Liver (tissue), 9 donors: ENCODE measurements around the gene BHLHE40. TPM values are rescaled to one million over a fixed set of nuclear protein-coding genes. Genes with fewer than 3 reads are reported as not detected.

Experiments
- DNase-seq: peaks from one replicate; pipeline ENCODE4 v3.0.0-alpha.2; 2017; ENCODE audit warnings: low spot score
- H3K27ac ChIP-seq, 2 donors: one replicate each; pipeline ENCODE4 v1.7.0; 2013; ENCODE audit warnings: inconsistent platforms in 2 of 2, low read length in 2 of 2, control low read depth in 1 of 2, low read depth in 1 of 2, mild to moderate bottlenecking in 1 of 2
- H3K27me3 ChIP-seq, 4 donors: one replicate each; pipeline versions ENCODE4 v1.6.1 to v1.7.0; 2013; ENCODE audit warnings: low read length in 3 of 4, inconsistent platforms in 1 of 4, mild to moderate bottlenecking in 1 of 4, moderate library complexity in 1 of 4; ENCODE audit not compliant: control insufficient read depth in 4 of 4, insufficient read depth in 4 of 4
- H3K36me3 ChIP-seq, 4 donors: one replicate each; pipeline versions ENCODE4 v1.6.1 to v1.7.0; 2013; ENCODE audit warnings: low read length in 3 of 4, mild to moderate bottlenecking in 3 of 4, low read depth in 1 of 4, moderate library complexity in 1 of 4; ENCODE audit not compliant: control insufficient read depth in 4 of 4, insufficient read depth in 3 of 4
- H3K4me1 ChIP-seq, 4 donors: one replicate each; pipeline versions ENCODE4 v1.6.1 to v1.7.0; 2013; ENCODE audit warnings: low read length in 3 of 4, mild to moderate bottlenecking in 3 of 4, moderate library complexity in 1 of 4; ENCODE audit not compliant: control insufficient read depth in 4 of 4, insufficient read depth in 4 of 4
- H3K4me3 ChIP-seq, 3 donors: one replicate each; pipeline versions ENCODE4 v1.6.1 to v1.7.0; 2013; ENCODE audit warnings: low read length in 3 of 3, control low read depth in 1 of 3, low read depth in 1 of 3, mild to moderate bottlenecking in 1 of 3
- H3K9ac ChIP-seq, 2 donors: one replicate each; pipeline ENCODE4 v1.7.0; 2013; ENCODE audit warnings: low read length in 2 of 2, mild to moderate bottlenecking in 2 of 2, moderate library complexity in 2 of 2, control low read depth in 1 of 2, low read depth in 1 of 2
- H3K9me3 ChIP-seq, 4 donors: one replicate each; pipeline versions ENCODE4 v1.6.1 to v1.7.0; 2013; ENCODE audit warnings: low read length in 3 of 4; ENCODE audit not compliant: control insufficient read depth in 4 of 4
- ATF3 ChIP-seq: IDR thresholded peaks from 2 replicates; pipeline ENCODE4 v1.6.1; 2016; ENCODE audit warnings: antibody characterized with exemption
- CTCF ChIP-seq: fragments of 150-350 bp; IDR thresholded peaks from 2 replicates; pipeline ENCODE4 v1.5.1; 2017; ENCODE audit warnings: improper control_type of control experiment, low read depth, low read length; ENCODE audit not compliant: missing input control
- EGR1 ChIP-seq, 2 donors: IDR thresholded peaks; 2 replicates each; pipeline ENCODE4 v1.6.1; 2016 to 2018; ENCODE audit warnings: antibody characterized with exemption in 2 of 2, low read depth in 2 of 2
- FOXA1 ChIP-seq: IDR thresholded peaks from 2 replicates; pipeline ENCODE4 v1.6.1; 2016; ENCODE audit warnings: antibody characterized with exemption
- FOXA2 ChIP-seq: IDR thresholded peaks from 2 replicates; pipeline ENCODE4 v1.6.1; 2016; ENCODE audit warnings: antibody characterized with exemption
- GABPA ChIP-seq, 2 donors: IDR thresholded peaks in 1 of 2; conservative IDR thresholded peaks in 1 of 2; 2 replicates each; pipeline ENCODE4 v1.6.1; 2016; ENCODE audit warnings: antibody characterized with exemption in 2 of 2, mild to moderate bottlenecking in 1 of 2, moderate library complexity in 1 of 2
- HNF4A ChIP-seq, 2 donors: conservative IDR thresholded peaks; 2 replicates each; pipeline ENCODE4 v1.6.1; 2016; ENCODE audit warnings: antibody characterized with exemption in 2 of 2, mild to moderate bottlenecking in 2 of 2
- HNF4G ChIP-seq: IDR thresholded peaks from 2 replicates; pipeline ENCODE4 v1.6.1; 2016; ENCODE audit warnings: antibody characterized with exemption
- JUND ChIP-seq, 2 donors: IDR thresholded peaks; 2 replicates each; pipeline ENCODE4 v1.6.1; 2016; ENCODE audit warnings: antibody characterized with exemption in 2 of 2
- MAX ChIP-seq: IDR thresholded peaks from 2 replicates; pipeline ENCODE4 v1.6.1; 2016; ENCODE audit warnings: antibody characterized with exemption
- NR2F2 ChIP-seq: IDR thresholded peaks from 2 replicates; pipeline ENCODE4 v1.6.1; 2016; ENCODE audit warnings: antibody characterized with exemption
- RAD21 ChIP-seq, 2 donors: IDR thresholded peaks; 2 replicates each; pipeline ENCODE4 v1.6.1; 2016; ENCODE audit warnings: antibody characterized with exemption in 2 of 2, mild to moderate bottlenecking in 2 of 2
- REST ChIP-seq: IDR thresholded peaks from 2 replicates; pipeline ENCODE4 v1.6.1; 2016; ENCODE audit warnings: antibody characterized with exemption, mild to moderate bottlenecking
- RXRA ChIP-seq, 2 donors: IDR thresholded peaks; 2 replicates each; pipeline ENCODE4 v1.6.1; 2017 to 2018; ENCODE audit warnings: antibody characterized with exemption in 2 of 2, mild to moderate bottlenecking in 1 of 2
- SP1 ChIP-seq: IDR thresholded peaks from 2 replicates; pipeline ENCODE4 v1.6.1; 2018; ENCODE audit warnings: antibody characterized with exemption, mild to moderate bottlenecking
- TAF1 ChIP-seq: conservative IDR thresholded peaks from 2 replicates; pipeline ENCODE4 v1.6.1; 2016; ENCODE audit warnings: antibody characterized with exemption, mild to moderate bottlenecking
- YY1 ChIP-seq: IDR thresholded peaks from 2 replicates; pipeline ENCODE4 v1.6.1; 2016; ENCODE audit warnings: antibody characterized with exemption, mild to moderate bottlenecking
- ZBTB33 ChIP-seq: IDR thresholded peaks from 2 replicates; pipeline ENCODE4 v1.6.1; 2016; ENCODE audit warnings: antibody characterized with exemption
- WGBS: extraction: QIAGEN DNeasy Blood & Tissue Kit; methylation state at CpG from one replicate; pipeline ENCODE4 v1.1.7; 2013; 5-methylcytosine and 5-hydroxymethylcytosine counted together
- polyA plus RNA-seq, 2 donors: library from polyadenylated mRNA; stranded (reverse) in 1 of 2; unstranded in 1 of 2; fragments of 200-250 nt in 1 of 2; fragments of >200 nt in 1 of 2; fragmentation: Nextera tagmentation in 1 of 2; extraction: Ambion mirVana in 1 of 2; gene quantifications; one replicate each; pipeline versions ENCODE4 v1.2.1 to v1.2.3, GENCODE V29; 2013 to 2015
- total RNA-seq, 2 donors: library from RNA; depleted of rRNA; stranded (reverse); fragments of >200 nt; gene quantifications; one replicate each; pipeline ENCODE4 v1.2.3, GENCODE V29; 2014
- donor health status: healthy.
- donor health status: healthy.
- donor health status: healthy.
- donor health status: healthy.
- donor health status: healthy.

BHLHE40 gene
- total and polyA plus RNA-seq, 4 donors = 8.2 to 28.4 (median 18.0) TPM

GRCh38 chr3:4981665-4982494 lies 2.6 kb downstream of the BHLHE40 start (continued):
- TF ChIP-seq CTCF = peak; percentile 72

- 46% methylated on average over 40 of the region's 40 CpGs for WGBS
- TF ChIP-seq NR2F2 (no peak), YY1 (no peak), MAX (peak; percentile 32), FOXA2 (no peak), HNF4G (no peak), FOXA1 (no peak), JUND (IDR thresholded peaks at IDR 0.05) (no peak), CTCF (no peak), ATF3 (no peak), SP1 (no peak), TAF1 (no peak), GABPA (IDR thresholded peaks at IDR 0.05 in 1 of 2, conservative IDR thresholded peaks at IDR 0.05 in 1 of 2) (no peak), REST (no peak), HNF4A (conservative IDR thresholded peaks at IDR 0.05) (peak in 1 of 2 donors; percentile 8), RAD21 (IDR thresholded peaks at IDR 0.05) (no peak), EGR1 (IDR thresholded peaks at IDR 0.05; ENCODE audit: low read depth in 2 of 2) (no peak), ZBTB33 (no peak), RXRA (IDR thresholded peaks at IDR 0.05) (peak in 1 of 2 donors; percentile 25)
- DNase-seq = no peak
- H3K4me1 ChIP-seq = peaks cover 2 to 29% (median 16%) of the 10 kb centered on the region in 4 donors
- H3K36me3 ChIP-seq = peaks cover 0 to 19% (median 8%) of the 10 kb centered on the region in 4 donors
- H3K27me3 ChIP-seq = no peaks in the 10 kb centered on the region
- no peaks in the 10 kb centered on the region for H3K9me3 ChIP-seq
- peak overlapping the region; percentile 100 for H3K27ac ChIP-seq
- H3K9ac ChIP-seq = peak overlapping the region; percentile 57 to 99
- peak overlapping the region; percentile 21 to 99 (median 94) for H3K4me3 ChIP-seq
These were observed 3.8 kb downstream of the BHLHE40 start for GRCh38 chr3:4982773-4983738.
